ENCODE measurements around the gene ZNF24. TPM values are rescaled to one million over a fixed set of nuclear protein-coding genes. Genes with fewer than 3 reads are reported as not detected.

The ZNF24 gene
- polyA plus RNA-seq, 3 donors: 69.5 to 81.8 (median 76.1) TPM

Other genes starting within 250 kb of the ZNF24 start
- 10 to 100 TPM; 48.0 to 77.9 (median 56.6) TPM for gene ZNF397, start 103.4 kb downstream of the ZNF24 start, polyA plus RNA-seq (ENCODE audit: insufficient read length in 3 of 3)
- 10 to 100 TPM; 36.3 to 56.6 (median 48.7) TPM for gene ZSCAN30, start 54.2 kb downstream of the ZNF24 start, polyA plus RNA-seq (ENCODE audit: insufficient read length in 3 of 3)
- 1 to 10 TPM; 5.4 to 7.2 (median 7.0) TPM for gene ZNF396, start 32.9 kb upstream of the ZNF24 start, polyA plus RNA-seq (ENCODE audit: insufficient read length in 3 of 3)
- 10 to 100 TPM; 28.8 to 32.6 (median 29.4) TPM for gene INO80C, start 153.5 kb upstream of the ZNF24 start, polyA plus RNA-seq (ENCODE audit: insufficient read length in 3 of 3)
- gene GALNT1, start 237.3 kb upstream of the ZNF24 start, polyA plus RNA-seq (ENCODE audit: insufficient read length in 3 of 3): 10 to 100 TPM; 55.9 to 71.1 (median 67.1) TPM

All from renal cortex interstitium (tissue), 3 donors.